H1 (cell line): ENCODE measurements around the gene GINS3. TPM values are rescaled to one million over a fixed set of nuclear protein-coding genes. Genes with fewer than 3 reads are reported as not detected.

ENCODE experiments used
- CTCF ChIA-PET: fragments of 300-600 bp; sonication (Branson Sonifier 250); formaldehyde crosslinking; loops from one replicate; lab custom pipeline; 2021; ENCODE audit not compliant: partially characterized antibody; lab: Charles Lee
- POLR2A ChIA-PET: fragments of 300-600 bp; sonication (Branson Sonifier 250); formaldehyde crosslinking; loops from one replicate; lab custom pipeline; 2021; ENCODE audit warnings: inconsistent platforms; ENCODE audit not compliant: partially characterized antibody; lab: Charles Lee
- DNase-seq, 2 experiments: peaks; one replicate each; pipeline versions ENCODE4 v3.0.0 to v3.0.0-alpha.2; 2010 to 2022; ENCODE audit warnings: low spot score in 2 of 2, low read depth in 1 of 2, mixed read lengths in 1 of 2
- FAIRE-seq: peaks from 2 replicates; lab custom pipeline; 2011; peaks lifted over from hg19 to GRCh38; lab: Jason Lieb, UNC
- H2AFZ ChIP-seq: 2 replicates; pipeline ENCODE4 v1.8.1; 2012; ENCODE audit warnings: low read length, inconsistent platforms
- H2AK5ac ChIP-seq: 2 replicates; pipeline ENCODE4 v1.6.1; 2013; ENCODE audit warnings: low read depth, low read length
- H2BK120ac ChIP-seq: replicated peaks from 2 replicates; pipeline ENCODE3; 2013; ENCODE audit warnings: low read depth, low read length, inconsistent platforms
- H2BK12ac ChIP-seq: 2 replicates; pipeline ENCODE4 v1.6.1; 2013; ENCODE audit warnings: low read depth, low read length
- H2BK15ac ChIP-seq: 2 replicates; pipeline ENCODE4 v1.6.1; 2013; ENCODE audit warnings: low read length
- H2BK20ac ChIP-seq: 2 replicates; pipeline ENCODE4 v1.6.1; 2013; ENCODE audit warnings: low read length
- H2BK5ac ChIP-seq: 2 replicates; pipeline ENCODE4 v1.6.1; 2013; ENCODE audit warnings: low read depth, low read length
- H3K14ac ChIP-seq: 2 replicates; pipeline ENCODE4 v1.6.1; 2013; ENCODE audit warnings: inconsistent platforms; ENCODE audit not compliant: insufficient read length
- H3K18ac ChIP-seq: 2 replicates; pipeline ENCODE4 v1.6.1; 2013; ENCODE audit warnings: low read length; ENCODE audit errors: extremely low read depth
- H3K23ac ChIP-seq: 2 replicates; pipeline ENCODE4 v1.6.1; 2013; ENCODE audit warnings: inconsistent platforms; ENCODE audit not compliant: insufficient read length
- H3K23me2 ChIP-seq: 2 replicates; pipeline ENCODE4 v1.6.1; 2013; ENCODE audit warnings: low read depth, low read length
- H3K27ac ChIP-seq: 2 replicates; pipeline ENCODE4 v1.6.1; 2011; ENCODE audit warnings: low read depth, low read length, inconsistent platforms
- H3K27me3 ChIP-seq, 4 experiments: replicated peaks in 1 of 4; 1 replicate in 1 of 4; 2 replicates in 3 of 4; pipeline versions ENCODE4 v1.6.1 to v1.8.1; 2011 to 2013; ENCODE audit warnings: low read length in 3 of 4, mild to moderate bottlenecking in 3 of 4, inconsistent platforms in 2 of 4, mixed read lengths in 2 of 4, moderate library complexity in 1 of 4; ENCODE audit not compliant: control insufficient read depth in 3 of 4, insufficient read depth in 3 of 4; ENCODE audit errors: extremely low read depth in 1 of 4
- H3K36me3 ChIP-seq, 4 experiments: 2 replicates each; pipeline versions ENCODE4 v1.6.1 to v1.8.1; 2011 to 2013; ENCODE audit warnings: mild to moderate bottlenecking in 4 of 4, low read length in 3 of 4, moderate library complexity in 2 of 4, control low read depth in 1 of 4, inconsistent platforms in 1 of 4; ENCODE audit not compliant: insufficient read depth in 4 of 4, control insufficient read depth in 2 of 4
- H3K4ac ChIP-seq: replicated peaks from 2 replicates; pipeline ENCODE3; 2013; ENCODE audit warnings: low read length, low read depth, mixed read lengths, inconsistent platforms; ENCODE audit not compliant: insufficient read length
- H3K4me1 ChIP-seq, 4 experiments: replicated peaks in 1 of 4; 1 replicate in 1 of 4; 2 replicates in 3 of 4; pipeline versions ENCODE4 v1.6.1 to v1.8.1; 2011 to 2013; ENCODE audit warnings: low read length in 3 of 4, inconsistent platforms in 2 of 4, mixed read lengths in 1 of 4; ENCODE audit not compliant: insufficient read depth in 4 of 4, control insufficient read depth in 3 of 4
- H3K4me2 ChIP-seq, 2 experiments: 2 replicates each; pipeline versions ENCODE4 v1.6.1 to v1.8.1; 2011 to 2013; ENCODE audit warnings: low read depth in 2 of 2, low read length in 2 of 2, control low read depth in 1 of 2, inconsistent platforms in 1 of 2, mild to moderate bottlenecking in 1 of 2; ENCODE audit not compliant: insufficient read depth in 1 of 2
- H3K4me3 ChIP-seq, 4 experiments: fragments of 200-600, 300-600 bp in 1 of 4; sonication (generic), shearing (Covaris generic), sonication (Bioruptor Twin) in 1 of 4; 2 replicates each; pipeline versions ENCODE4 v1.5.1 to v1.8.1; 2011 to 2016; ENCODE audit warnings: low read length in 4 of 4, low read depth in 3 of 4, control low read depth in 2 of 4, inconsistent platforms in 2 of 4, mild to moderate bottlenecking in 2 of 4, mixed read lengths in 1 of 4, moderate library complexity in 1 of 4; ENCODE audit not compliant: insufficient read depth in 2 of 4; ENCODE audit errors: extremely low read depth in 1 of 4
- H3K56ac ChIP-seq: replicated peaks from 2 replicates; pipeline ENCODE3; 2013; ENCODE audit warnings: low read depth, mild to moderate bottlenecking, mixed read lengths, low read length, inconsistent platforms; ENCODE audit not compliant: insufficient read length
- H3K79me1 ChIP-seq: 2 replicates; pipeline ENCODE4 v1.6.1; 2013; ENCODE audit warnings: low read depth, low read length, control low read depth
- H3K79me2 ChIP-seq, 2 experiments: 2 replicates each; pipeline versions ENCODE4 v1.6.1 to v1.8.1; 2012 to 2013; ENCODE audit warnings: low read length in 2 of 2, mild to moderate bottlenecking in 2 of 2, inconsistent platforms in 1 of 2; ENCODE audit not compliant: insufficient read depth in 2 of 2, control insufficient read depth in 1 of 2
- H3K9ac ChIP-seq, 4 experiments: replicated peaks in 1 of 4; 1 replicate in 1 of 4; 2 replicates in 3 of 4; pipeline versions ENCODE4 v1.6.1 to v1.8.1; 2011 to 2013; ENCODE audit warnings: low read depth in 3 of 4, low read length in 3 of 4, control low read depth in 2 of 4, mild to moderate bottlenecking in 2 of 4, moderate library complexity in 2 of 4, inconsistent platforms in 1 of 4; ENCODE audit errors: extremely low read depth in 1 of 4
- H3K9me3 ChIP-seq, 2 experiments: 2 replicates each; pipeline versions ENCODE4 v1.6.1 to v1.8.1; 2012 to 2013; ENCODE audit warnings: mild to moderate bottlenecking in 2 of 2, moderate library complexity in 2 of 2, control low read depth in 1 of 2, inconsistent platforms in 1 of 2, low read depth in 1 of 2, low read length in 1 of 2, mixed read lengths in 1 of 2; ENCODE audit not compliant: insufficient read depth in 2 of 2
- H4K20me1 ChIP-seq, 2 experiments: replicated peaks in 1 of 2; 2 replicates each; pipeline versions ENCODE3 to v1.8.1; 2011 to 2013; ENCODE audit warnings: inconsistent platforms in 2 of 2, low read length in 2 of 2, mild to moderate bottlenecking in 1 of 2; ENCODE audit not compliant: insufficient read depth in 2 of 2, control insufficient read depth in 1 of 2
- H4K5ac ChIP-seq: 2 replicates; pipeline ENCODE4 v1.6.1; 2013; ENCODE audit warnings: low read length, low read depth, mixed read lengths, inconsistent platforms; ENCODE audit not compliant: insufficient read length
- H4K8ac ChIP-seq: 2 replicates; pipeline ENCODE4 v1.8.0; 2013; ENCODE audit warnings: mild to moderate bottlenecking, moderate library complexity, low read length, inconsistent platforms; ENCODE audit not compliant: insufficient read depth; ENCODE audit errors: extremely low read depth
- H4K91ac ChIP-seq: replicated peaks from 2 replicates; pipeline ENCODE3; 2013; ENCODE audit warnings: low read length, mixed read lengths, inconsistent platforms; ENCODE audit not compliant: insufficient read length
- ATF3 ChIP-seq: IDR thresholded peaks from 2 replicates; pipeline ENCODE4 v1.6.1; 2011; ENCODE audit warnings: low read depth, mild to moderate bottlenecking, low read length; ENCODE audit not compliant: insufficient read depth
- CHD1 ChIP-seq: IDR thresholded peaks from 2 replicates; pipeline ENCODE4 v1.6.1; 2012; ENCODE audit warnings: low read depth, low read length, improper control_type of control experiment
- CREB1 ChIP-seq: IDR thresholded peaks from 2 replicates; pipeline ENCODE4 v1.6.1; 2012; ENCODE audit warnings: inconsistent platforms
- JUND ChIP-seq: IDR thresholded peaks from 2 replicates; pipeline ENCODE4 v1.6.1; 2011; ENCODE audit warnings: mild to moderate bottlenecking, improper control_type of control experiment, low read length
- MAX ChIP-seq: IDR thresholded peaks from 2 replicates; pipeline ENCODE4 v1.6.1; 2012; ENCODE audit warnings: inconsistent platforms
- PHF8 ChIP-seq: fragments of 200-600 bp; sonication (generic); conservative IDR thresholded peaks from 2 replicates; pipeline ENCODE4 v1.7.1; 2012; ENCODE audit warnings: low read depth, mild to moderate bottlenecking, inconsistent platforms, low read length, moderate library complexity
- POLR2A ChIP-seq, 2 experiments: IDR thresholded peaks; 1 replicate in 1 of 2; 2 replicates in 1 of 2; pipeline ENCODE4 v1.6.1; 2011; ENCODE audit warnings: low read depth in 2 of 2, low read length in 2 of 2, mild to moderate bottlenecking in 2 of 2; ENCODE audit errors: control extremely low read depth in 1 of 2
- RNF2 ChIP-seq: fragments of 200-900, 300-1000 bp; sonication (generic); IDR thresholded peaks from 2 replicates; pipeline ENCODE4 v1.7.1; 2016; ENCODE audit warnings: borderline replicate concordance, low read depth, mild to moderate bottlenecking, antibody characterized with exemption, low read length; ENCODE audit not compliant: poor library complexity, severe bottlenecking; ENCODE audit errors: missing control alignments
- SIX5 ChIP-seq: IDR thresholded peaks from 2 replicates; pipeline ENCODE4 v1.6.1; 2011; ENCODE audit warnings: mild to moderate bottlenecking, low read depth, low read length
- SP1 ChIP-seq: IDR thresholded peaks from 2 replicates; pipeline ENCODE4 v1.6.1; 2011; ENCODE audit warnings: low read depth, low read length
- USF2 ChIP-seq: IDR thresholded peaks from 2 replicates; pipeline ENCODE4 v1.6.1; 2011; ENCODE audit warnings: low read length, improper control_type of control experiment
- WGBS, 2 experiments: shearing (Covaris generic) in 1 of 2; methylation state at CpG; one replicate each; pipeline versions ENCODE4 v1.1.6 to v1.1.7; 2013 to 2015; ENCODE audit warnings: low lambda C conversion rate in 2 of 2, mixed read lengths in 2 of 2, inconsistent platforms in 1 of 2, low coverage in 1 of 2, missing lambda C conversion rate in 1 of 2; ENCODE audit not compliant: insufficient replicate concordance in 2 of 2, insufficient coverage in 1 of 2, insufficient read length in 1 of 2; ENCODE audit errors: extremely low coverage in 1 of 2, missing lambda C conversion rate in 1 of 2; 5-methylcytosine and 5-hydroxymethylcytosine counted together
- polyA plus RNA-seq, 7 experiments: library from polyadenylated mRNA; depleted of rRNA in 3 of 7; stranded (reverse) in 5 of 7; unstranded in 2 of 7; fragments of >200 nt in 5 of 7; fragments of 200-250 nt in 2 of 7; gene quantifications; 1 replicate in 5 of 7; 2 replicates in 1 of 7; 4 replicates in 1 of 7; pipeline versions ENCODE4 v1.2.1 to v1.2.3, GENCODE V29; 2011 to 2013; ENCODE audit warnings: missing spikeins in 2 of 7, mixed read lengths in 2 of 7
- total RNA-seq: library from RNA; stranded (reverse); fragmentation: NEBNext Ultra II Directional; extraction: Animal tissue kit (Norgen Biotek cat#: 25700); gene quantifications from 2 replicates; pipeline ENCODE4 v1.2.1, GENCODE V29; 2021

GINS3 gene
- total and polyA plus RNA-seq, 2 of the 8 experiments (the other 6 are each of a cell fraction or from before 2014, with no cell fraction given): 12.9 to 15.4 TPM

- H2BK20ac ChIP-seq: no peak overlapping the region
- no peak overlapping the region for H2BK5ac ChIP-seq
- H2AK5ac ChIP-seq: no peak overlapping the region
- CTCF ChIA-PET: interaction anchor here (1.1 to 1.6 kb wide), 2 partner anchors 29 to 85 kb away, joined by 3 to 5 read pairs; no protein-coding TSS in a partner anchor
- H3K56ac ChIP-seq: no peak overlapping the region
- TF ChIP-seq SP1: no peak
- no peak for TF ChIP-seq JUND
- TF ChIP-seq PHF8: no peak
- no peak for TF ChIP-seq MAX
- no peak for TF ChIP-seq CHD1
- TF ChIP-seq USF2: no peak
- TF ChIP-seq ATF3: no peak
- no peak for TF ChIP-seq CREB1
- TF ChIP-seq SIX5: no peak
- no peak for TF ChIP-seq POLR2A (IDR thresholded peaks at IDR 0.05; ENCODE audit: control extremely low read depth in 1 of 2, low read depth in 2 of 2, low read length in 2 of 2)
- no peak for TF ChIP-seq RNF2
- H3K79me1 ChIP-seq: no peaks in the 10 kb centered on the region
- no peaks in the 10 kb centered on the region for H3K4me1 ChIP-seq
- no peaks in the 10 kb centered on the region for H3K9me3 ChIP-seq
- no peak overlapping the region for H2BK120ac ChIP-seq
- no peak overlapping the region for H3K4me3 ChIP-seq
- no peaks in the 10 kb centered on the region for H3K23me2 ChIP-seq
- no peaks in the 10 kb centered on the region for H4K20me1 ChIP-seq
- H3K4ac ChIP-seq: no peak overlapping the region
- H2AFZ ChIP-seq: no peak overlapping the region
- DNase-seq (no peak), FAIRE-seq (no peak)
- H3K9ac ChIP-seq: no peak overlapping the region
- no peak overlapping the region for H2BK12ac ChIP-seq
- no peak overlapping the region for H3K4me2 ChIP-seq
- H4K8ac ChIP-seq: no peak overlapping the region
- no peaks in the 10 kb centered on the region for H3K79me2 ChIP-seq
- no peak overlapping the region for H3K27ac ChIP-seq
- H3K18ac ChIP-seq: no peak overlapping the region
- no peak overlapping the region for H3K23ac ChIP-seq
- no peak overlapping the region for H3K14ac ChIP-seq
- peaks cover 0 to 3% (median 0%) of the 10 kb centered on the region in 4 experiments; a peak in 3 of 7 replicates for H3K27me3 ChIP-seq
- H3K36me3 ChIP-seq: no peaks in the 10 kb centered on the region
- WGBS, 2 experiments: 87% methylated on average over 5 of the region's 5 CpGs; no CpG with 5 or more reads in 1 of the 2 experiments
- H2BK15ac ChIP-seq: no peak overlapping the region
- no peak overlapping the region for H4K91ac ChIP-seq
- POLR2A ChIA-PET: interaction anchor here (0.8 kb wide), 1 partner anchor 15 kb away, joined by 3 read pairs; no protein-coding TSS in a partner anchor
- no peak overlapping the region for H4K5ac ChIP-seq
These were observed 25.8 kb upstream of the GINS3 start for GRCh38 chr16:58366247-58367031.
